HG03432 (cell line): Measurements from ENCODE around the gene GPX2.
A peak's percentile ranks its signal among the peaks of the same experiment; 100 is the strongest.

Source experiments
- ATAC-seq: cut with Tn5 transposase; IDR thresholded peaks from one replicate; pipeline ENCODE4 v1.9.1; 2021; ENCODE audit warnings: mild to moderate bottlenecking, moderate library complexity; ENCODE audit not compliant: unreplicated experiment

Gene GPX2

GRCh38 chr14:64960762-64961276, 18.3 kb upstream of the GPX2 start:
- no peak for ATAC-seq

DNA sequence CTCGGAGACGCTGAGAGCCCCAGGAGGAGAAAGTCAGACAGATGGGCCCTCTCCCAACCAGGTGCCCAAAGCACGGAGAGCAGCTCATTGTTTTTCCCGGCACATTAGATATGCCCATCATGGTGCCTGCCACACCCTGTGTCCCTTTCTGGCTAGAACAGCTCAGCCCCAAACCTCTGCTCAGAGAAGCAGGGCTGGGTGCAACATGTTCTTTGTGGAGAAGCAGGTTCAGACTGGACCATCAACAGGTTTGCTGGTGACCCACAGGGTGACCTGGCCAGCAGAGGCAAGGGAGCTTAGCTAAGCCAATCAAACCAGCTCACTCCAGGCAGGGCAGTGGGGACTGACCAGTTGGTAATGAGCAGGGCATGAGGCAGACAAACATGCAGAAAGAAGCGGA, 16.2 kb upstream of the GPX2 start:
- no peak for ATAC-seq

- ATAC-seq: no peak
Measured at GRCh38 chr14:64958201-64958600, 15.7 kb upstream of the GPX2 start.

DNA sequence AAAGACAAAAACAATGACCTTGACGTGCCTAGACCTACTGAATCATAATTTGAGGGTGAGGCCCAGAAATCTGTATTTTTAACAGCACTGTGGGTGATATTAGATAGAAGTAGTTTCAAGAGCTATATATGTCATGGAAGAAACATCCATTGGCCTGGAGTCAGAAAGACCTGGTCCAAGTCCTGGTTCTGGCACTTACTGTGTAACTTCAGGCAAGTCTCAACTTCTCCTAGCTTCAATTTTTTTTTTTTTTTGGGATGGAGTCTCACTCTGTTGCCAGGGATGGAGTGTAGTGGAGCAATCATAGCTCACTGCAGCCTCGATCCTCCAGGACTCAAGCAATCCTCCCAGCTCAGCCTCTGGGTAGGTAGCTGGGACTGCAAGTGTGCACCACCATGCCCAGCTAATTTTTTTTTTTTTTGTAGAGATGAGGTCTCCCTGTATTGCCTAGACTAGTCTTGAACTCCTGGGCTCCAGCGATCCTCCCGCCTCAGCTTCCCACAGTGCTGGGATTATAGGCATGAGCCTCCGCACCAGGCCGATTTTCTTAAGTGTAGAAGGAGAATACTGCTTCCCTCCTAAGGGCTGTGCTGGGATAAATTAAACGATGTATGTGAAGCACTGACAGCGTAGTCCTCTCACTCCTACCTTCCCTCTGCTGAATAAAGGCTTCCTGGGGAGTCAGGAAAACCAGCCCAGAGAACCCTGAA, 14.3 kb upstream of the GPX2 start:
- ATAC-seq: no peak

DNA sequence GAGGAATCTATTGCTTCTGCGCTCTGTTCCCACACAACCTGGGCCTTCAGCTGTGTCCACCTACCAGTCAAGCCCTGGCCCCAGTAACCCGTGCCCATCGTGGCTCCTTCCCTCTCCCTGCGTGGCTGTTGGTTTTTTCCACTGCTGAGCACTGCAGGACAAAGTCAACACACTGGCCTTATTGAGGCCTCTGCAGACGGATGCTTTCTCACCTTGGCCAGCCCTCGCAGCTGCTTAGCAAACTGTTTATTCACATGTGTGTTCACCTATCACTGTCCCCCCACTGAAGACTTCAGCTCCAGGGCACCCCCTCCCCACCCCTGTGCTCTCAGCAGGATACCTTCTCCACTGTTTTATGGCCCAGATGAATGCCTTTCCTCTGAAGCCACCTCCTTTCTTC, 12.8 kb upstream of the GPX2 start:
- ATAC-seq: no peak

- ATAC-seq: no peak
Measured at GRCh38 chr14:64954491-64955240, 12.1 kb upstream of the GPX2 start.

- no peak for ATAC-seq
Measured at GRCh38 chr14:64953661-64954060, 11.1 kb upstream of the GPX2 start.

DNA sequence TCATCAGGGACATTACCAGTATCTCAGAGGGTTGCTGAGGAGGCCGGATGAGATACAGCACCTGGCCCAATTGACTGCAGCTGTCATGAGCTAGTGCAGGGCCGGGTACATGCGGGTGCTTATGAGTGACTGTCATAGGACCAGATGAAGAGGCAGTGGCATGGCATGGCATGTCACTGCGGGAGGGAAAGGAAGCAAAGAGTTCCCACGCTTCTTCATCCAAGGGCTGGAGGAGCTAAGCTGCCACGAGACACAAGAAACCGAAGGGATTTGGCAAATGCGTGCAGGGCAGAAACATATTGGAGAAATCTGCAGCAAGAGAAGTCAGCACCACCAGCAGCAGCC, 10.7 kb upstream of the GPX2 start:
- no peak for ATAC-seq

- peak; percentile 73 for ATAC-seq
Measured at GRCh38 chr14:64952598-64953309, 10.2 kb upstream of the GPX2 start.

- ATAC-seq: no peak
Measured at GRCh38 chr14:64951724-64952123, 9.2 kb upstream of the GPX2 start.

DNA sequence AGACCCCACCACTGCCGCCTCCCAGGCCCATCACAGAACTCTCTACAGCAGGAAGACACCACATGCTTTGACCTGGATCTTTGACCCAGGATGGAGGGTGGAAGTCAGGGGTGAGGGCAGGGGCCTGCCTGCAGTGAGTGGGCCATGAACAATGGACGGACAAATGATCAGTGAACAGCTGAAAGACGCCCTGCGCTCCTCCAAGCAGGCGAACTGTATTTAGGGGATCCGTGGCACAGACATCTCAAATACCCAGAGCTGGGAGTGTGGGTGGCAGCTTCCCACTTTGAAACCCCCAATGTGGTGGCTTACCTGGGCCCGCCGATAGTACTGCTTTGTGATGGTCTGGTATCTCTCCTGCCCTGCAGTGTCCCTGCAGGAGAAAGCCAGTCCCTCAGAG, 8.7 kb upstream of the GPX2 start:
- no peak for ATAC-seq

DNA sequence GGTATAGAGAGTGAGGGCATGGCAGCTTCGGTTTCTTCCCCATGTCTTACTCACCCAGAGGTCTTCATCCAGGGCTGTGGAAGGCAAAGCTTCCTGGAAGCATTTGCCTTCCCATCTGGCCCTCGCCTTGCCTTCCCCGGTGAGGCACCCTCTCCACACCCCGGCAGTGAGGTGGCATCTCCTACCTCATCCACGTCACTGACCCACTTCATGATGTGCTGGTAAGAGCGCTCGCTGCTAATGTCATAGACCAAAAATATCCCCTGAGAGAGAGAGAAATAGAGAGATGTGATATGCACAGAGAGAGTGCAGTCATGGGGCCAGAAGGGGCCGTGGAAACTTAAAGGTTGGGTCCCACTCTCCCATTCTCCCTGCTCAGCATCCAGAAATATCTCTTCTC, 8.3 kb upstream of the GPX2 start:
- no peak for ATAC-seq

- no peak for ATAC-seq
Measured at GRCh38 chr14:64948612-64949210, 6.2 kb upstream of the GPX2 start.

GRCh38 chr14:64947710-64948611, 5.4 kb upstream of the GPX2 start:
- ATAC-seq: no peak

DNA sequence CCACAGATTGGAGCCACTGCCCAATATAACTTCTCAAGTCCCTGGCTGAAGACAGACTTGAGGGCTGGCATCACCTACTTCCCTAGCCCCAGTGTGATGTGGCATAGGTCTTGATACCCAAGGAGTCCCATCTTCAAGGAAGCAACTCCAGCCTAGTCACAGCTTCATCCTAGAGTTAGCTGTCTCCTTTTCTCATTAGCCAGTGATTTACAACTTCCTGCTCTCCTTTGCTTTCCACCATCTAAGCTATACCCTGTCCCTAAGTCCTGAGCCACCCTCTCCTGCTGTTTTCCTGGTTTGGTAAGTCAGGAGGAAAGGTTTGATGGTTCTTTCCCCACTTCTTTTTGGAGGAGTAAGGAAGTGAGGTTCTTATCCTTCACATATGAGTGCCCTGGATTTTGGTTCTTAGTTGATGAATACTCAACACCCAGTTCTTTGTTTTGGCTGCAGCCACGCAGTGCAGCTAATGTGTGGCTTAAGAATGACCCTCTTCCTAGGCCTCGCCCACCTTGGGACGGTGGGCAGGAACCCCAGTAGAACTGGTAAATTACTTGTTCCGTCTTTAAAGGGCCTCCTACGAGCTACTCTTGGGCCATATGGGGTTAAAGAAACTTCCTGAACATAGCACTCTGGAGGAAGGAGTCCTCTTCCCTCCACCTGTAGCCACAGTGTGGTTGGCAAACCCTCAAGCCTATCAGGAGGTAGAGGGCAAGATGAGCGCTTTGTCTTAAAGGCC, 3.9 kb upstream of the GPX2 start:
- ATAC-seq: no peak

DNA sequence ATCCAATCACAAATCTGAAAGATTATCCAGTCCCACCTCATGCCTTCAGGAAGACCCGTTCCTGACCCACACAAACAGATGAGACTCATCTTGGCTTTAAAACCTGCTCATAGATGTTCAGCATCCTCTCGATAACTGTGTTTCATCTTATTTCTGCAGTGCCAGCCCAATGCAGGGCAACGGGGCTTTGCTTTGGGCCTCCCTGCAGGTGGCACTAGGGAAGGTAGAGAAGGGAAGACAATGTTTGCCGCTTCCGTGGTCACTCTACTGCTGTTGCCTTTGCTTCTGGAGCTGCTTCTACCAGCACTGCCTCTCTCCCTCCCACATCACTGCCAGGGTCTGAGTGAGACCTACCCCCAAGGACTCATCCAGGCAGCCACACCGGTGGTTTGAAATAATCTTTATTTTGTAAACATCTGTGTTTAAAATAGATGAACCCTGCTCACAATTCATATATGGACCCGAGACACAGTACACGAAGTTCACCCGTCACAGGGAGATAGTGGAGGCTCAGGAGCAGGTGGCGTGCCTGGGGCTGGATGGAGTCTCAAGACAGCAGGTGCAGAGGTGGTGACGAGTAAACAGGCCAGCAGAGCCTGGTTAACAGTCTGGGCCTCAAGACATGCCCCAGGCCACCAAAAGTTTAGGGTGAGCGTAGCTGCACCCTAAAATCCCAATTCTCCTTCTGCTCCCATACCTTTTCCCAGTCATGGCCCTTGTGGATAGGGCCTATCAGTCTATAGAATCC, 3.1 kb upstream of the GPX2 start:
- ATAC-seq: no peak

DNA sequence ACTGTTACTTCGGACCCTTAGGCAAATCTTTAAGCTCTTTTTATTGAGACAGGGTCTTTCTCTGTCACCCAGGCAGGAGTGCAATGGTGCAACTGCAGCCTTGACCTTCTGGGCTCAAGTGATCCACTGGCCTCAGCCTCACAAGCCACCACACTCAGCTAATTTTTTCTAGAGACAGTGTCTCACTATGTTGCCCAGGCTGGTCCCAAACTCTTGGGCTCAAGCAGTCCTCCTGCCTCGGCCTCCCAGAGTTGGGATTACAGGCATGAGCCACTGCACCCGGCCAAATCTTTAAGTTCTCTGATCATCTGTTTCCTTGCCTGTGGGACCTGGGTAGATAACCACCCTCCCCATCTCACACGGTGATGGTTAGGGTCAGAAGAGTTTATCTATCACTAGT, 2.3 kb upstream of the GPX2 start:
- ATAC-seq: no peak

GRCh38 chr14:64944041-64944440, 1.5 kb upstream of the GPX2 start:
- no peak for ATAC-seq

GRCh38 chr14:64943556-64943955, 1.0 kb upstream of the GPX2 start:
- no peak for ATAC-seq
